Activated CD4-positive, alpha-beta T cell treated with anti-CD3 and anti-CD28 coated beads, Interleukin-2, Interleukin-6, amounts not matched to agents 100 ng/mL and 50 ng/mL, durations not matched to agents 16 hours and 8 hours (primary cell): ENCODE measurements around the gene EHMT2.

Source experiments
- DNase-seq: peaks from one replicate; pipeline ENCODE4 v3.0.0-alpha.2; 2020

The EHMT2 gene

GRCh38 chr6:31888276-31889258, 8.9 kb downstream of the EHMT2 start:
- DNase-seq: peak; percentile 61

GRCh38 chr6:31887173-31888007, 10.1 kb downstream of the EHMT2 start:
- no peak for DNase-seq

GRCh38 chr6:31886541-31886991, 10.9 kb downstream of the EHMT2 start:
- DNase-seq: no peak

DNA sequence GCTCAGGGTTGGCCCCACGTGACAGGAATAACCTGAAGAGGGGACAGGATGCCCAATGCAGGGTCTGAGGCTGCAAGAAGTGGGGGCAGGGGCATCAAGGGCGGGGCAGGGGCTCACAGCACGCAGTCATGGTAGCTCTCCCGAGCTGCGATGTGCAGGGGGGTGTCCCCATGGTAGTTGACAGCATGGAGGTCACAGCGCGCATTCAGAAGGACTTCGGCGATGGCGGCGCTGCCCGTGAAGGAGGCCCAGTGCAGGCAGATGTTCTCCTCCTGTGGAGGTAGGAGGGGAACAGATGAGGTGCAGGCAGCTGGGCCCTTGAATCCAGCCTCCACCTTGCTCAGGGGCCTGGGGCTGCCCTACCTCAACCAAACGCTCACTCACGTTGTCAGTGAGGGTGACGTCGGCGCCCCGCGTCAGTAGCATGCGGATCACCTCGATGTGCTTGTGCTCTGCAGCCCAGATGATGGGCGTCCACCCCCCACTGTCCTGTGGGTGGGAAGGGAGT, 12.9 kb downstream of the EHMT2 start:
- DNase-seq: no peak

- DNase-seq: no peak
Observed at GRCh38 chr6:31883676-31884075, 13.8 kb downstream of the EHMT2 start.

DNA sequence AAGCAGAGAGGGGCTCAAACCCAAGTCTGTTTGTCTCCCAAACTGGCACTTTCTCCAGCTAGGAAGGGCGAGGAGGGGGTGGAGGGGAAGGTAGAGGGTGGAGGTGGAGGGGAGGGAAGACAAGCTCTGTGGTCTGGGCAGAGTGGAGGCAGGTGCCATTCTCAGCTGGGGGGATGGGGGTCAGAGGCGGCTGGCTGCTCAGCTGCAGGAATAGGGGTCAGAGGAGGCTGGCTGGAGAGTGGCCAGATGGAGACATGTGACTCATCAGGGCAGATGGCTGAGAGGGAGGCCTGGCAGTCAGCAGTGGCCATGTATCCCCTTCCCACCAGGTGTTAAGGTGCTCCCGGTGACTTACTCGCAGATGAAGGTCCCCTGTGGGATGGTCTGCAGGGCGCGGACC, 15.2 kb downstream of the EHMT2 start:
- DNase-seq: no peak

- no peak for DNase-seq
Observed at GRCh38 chr6:31881136-31881859, 16.2 kb downstream of the EHMT2 start.

DNA sequence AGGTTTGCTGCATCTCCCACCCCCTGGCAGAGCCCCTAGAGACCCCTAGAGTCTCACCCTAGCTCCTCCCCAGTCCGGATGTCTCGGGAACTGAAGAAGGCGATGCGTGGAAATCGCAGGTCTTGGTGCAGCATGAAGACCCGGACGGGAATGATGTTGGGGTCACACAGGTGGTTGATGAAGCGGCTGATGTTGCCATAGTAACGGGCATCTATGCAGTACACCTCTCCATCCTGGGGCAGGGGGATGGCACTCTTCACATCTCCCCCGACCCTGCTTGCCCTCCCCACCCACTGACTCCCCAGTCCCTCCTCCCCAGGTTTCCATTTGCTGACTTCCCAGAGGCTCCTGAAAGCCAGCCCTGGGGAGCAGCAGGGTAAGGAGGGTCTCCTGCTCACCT, 16.9 kb downstream of the EHMT2 start:
- no peak for DNase-seq

DNA sequence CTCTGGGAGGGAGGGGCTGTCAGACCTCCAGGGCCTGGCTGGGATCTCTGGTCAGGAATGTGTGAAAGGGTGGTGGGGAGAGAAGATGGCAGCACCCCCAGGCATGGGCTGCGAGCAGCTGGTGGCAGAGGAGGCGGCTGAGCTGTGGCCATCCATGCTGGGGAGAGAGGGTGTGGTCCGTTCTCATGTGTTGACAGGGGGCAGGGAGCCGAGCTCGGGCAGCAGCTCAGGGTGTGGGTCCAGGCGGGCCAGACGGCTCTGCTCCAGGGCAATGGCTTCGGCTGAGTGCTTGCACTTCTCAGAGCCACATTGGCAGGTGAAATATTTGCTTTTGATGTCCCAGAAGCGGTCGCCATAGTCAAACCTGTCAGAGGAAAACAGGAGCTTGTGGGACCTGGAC, 17.6 kb downstream of the EHMT2 start:
- DNase-seq: no peak

DNA sequence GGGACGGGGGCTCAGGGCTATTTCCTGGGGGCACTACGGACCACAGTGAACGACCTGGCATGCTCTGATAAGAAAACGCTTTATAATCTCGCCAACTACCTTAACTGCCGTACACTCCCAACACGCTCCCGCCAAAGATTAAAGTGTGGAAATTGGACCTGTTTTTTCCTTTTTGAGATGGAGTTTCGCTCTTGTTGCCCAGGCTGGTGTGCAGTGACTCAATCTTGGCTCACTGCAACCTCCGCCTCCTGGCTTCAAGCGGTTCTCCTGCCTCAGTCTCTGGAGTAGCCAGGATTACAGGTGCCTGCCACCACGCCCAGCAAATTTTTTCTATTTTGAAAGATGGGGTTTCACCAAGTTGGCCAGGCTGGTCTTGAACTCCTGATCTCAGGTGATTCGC, 18.4 kb downstream of the EHMT2 start:
- DNase-seq: no peak

GRCh38 chr6:31878726-31879125, 18.8 kb downstream of the EHMT2 start, which contains the start of gene SLC44A4:
Gene SLC44A4, minus strand, starts transcription at chr6:31878997. Its CDS starts 17 bp downstream, at chr6:31878980.
- DNase-seq: no peak

DNA sequence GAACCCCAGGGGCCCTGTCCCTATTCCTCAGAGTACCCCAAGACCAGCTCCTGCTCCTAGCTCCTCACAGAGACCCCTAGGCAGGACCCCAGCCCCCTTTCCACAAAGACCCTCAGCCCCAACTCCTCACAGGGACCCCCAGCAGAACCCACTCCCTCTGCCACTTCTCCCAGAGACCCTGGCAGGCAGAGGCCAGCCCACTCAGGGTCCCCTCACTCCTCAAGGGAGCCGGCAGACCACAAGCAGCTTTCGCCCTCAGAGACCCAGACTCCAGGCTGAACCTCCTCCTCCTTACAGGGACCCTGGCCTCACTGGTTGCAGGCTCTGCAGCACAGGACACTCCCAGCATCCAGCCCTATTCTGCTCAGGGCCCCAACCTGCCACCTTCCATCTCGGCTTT, 19.3 kb downstream of the EHMT2 start:
- DNase-seq: no peak

GRCh38 chr6:31877651-31878161, 19.8 kb downstream of the EHMT2 start:
- no peak for DNase-seq

DNA sequence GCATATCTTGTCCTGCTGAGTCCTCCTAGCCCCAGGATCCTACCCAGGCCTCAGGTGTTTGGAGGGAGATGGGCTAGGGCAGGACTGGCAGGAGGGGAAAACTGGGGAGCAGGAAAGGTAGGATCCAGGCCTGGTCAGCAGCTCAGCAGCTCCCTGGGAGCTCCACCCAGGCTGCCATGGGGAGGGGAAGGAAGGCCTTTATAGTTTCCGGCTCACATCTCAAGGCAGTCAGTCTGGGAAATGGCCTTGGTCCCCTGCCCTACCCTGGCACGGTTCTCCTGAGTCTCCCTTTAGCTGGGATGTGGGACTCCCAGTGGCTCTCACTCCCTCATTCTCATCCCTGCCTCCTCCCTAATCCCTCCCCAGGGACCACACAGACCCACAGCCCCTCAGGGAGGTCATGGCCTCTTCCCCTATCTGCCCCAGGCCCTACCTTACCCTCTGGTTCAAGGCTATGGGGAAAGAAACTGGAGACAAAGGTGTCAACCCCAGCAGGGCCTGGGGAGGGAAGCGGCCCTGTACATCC, 20.3 kb downstream of the EHMT2 start:
- no peak for DNase-seq

- DNase-seq: no peak
Observed at GRCh38 chr6:31876357-31876756, 21.1 kb downstream of the EHMT2 start.

- no peak for DNase-seq
Observed at GRCh38 chr6:31875877-31876276, 21.6 kb downstream of the EHMT2 start.

GRCh38 chr6:31874836-31875572, 22.5 kb downstream of the EHMT2 start:
- DNase-seq: no peak

DNA sequence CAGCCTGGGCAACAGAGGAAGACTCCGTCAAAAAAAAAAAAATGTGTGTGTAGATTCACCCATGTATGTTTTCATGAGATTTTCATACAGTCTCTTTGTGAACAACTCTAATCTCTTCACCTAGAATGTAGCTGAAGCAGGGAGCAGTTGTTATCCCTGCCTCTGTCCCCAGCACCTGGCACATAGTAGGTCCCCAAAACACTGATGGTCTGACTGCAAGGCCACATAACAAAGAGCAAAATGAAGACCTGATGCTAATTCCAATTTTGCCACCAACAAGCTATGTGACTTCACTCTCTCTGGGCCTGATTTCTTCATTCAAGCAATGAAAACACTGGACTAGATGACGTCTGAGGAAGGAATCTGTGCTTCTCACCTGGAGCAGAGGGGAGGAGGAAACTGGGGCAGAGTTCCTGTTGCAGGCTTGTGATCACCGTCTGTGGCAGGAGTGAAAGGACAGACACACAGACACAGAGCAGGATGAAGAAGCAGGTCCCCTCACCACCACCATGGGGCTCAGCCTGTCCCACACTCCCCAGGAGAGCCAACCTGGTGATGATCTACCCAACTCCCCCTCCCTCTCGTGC, 23.3 kb downstream of the EHMT2 start:
- no peak for DNase-seq

DNA sequence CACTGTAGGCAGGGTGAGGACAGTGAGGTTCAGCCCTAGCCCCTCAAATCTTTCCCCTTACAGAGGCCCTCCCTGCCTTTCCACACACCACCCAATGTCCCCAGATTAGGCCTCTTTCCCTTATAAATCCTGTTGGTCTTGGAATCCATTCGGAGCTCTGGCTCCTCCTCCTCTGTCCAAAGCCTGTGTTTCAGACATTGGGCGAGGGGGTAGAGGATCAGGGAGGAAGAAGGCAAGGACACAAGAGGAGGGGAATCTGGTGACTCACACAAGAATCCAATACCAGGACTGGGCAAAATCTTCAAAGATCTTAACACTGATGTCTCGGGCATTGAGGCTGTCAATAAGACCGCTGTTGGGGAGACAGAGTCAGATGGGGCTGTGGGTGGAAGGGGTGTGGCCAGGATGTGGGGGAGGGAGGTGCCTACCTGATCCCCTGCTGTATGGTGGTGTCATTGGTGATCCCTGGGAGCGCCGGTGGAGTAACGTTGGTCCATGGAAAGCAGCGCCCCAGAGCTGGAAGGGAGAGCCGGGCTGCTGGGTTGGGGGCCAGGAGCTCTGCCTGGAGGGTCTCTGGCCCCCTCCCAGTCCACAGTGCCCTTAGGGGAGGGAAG, 26.3 kb downstream of the EHMT2 start:
- no peak for DNase-seq

GRCh38 chr6:31870385-31870921, 27.0 kb downstream of the EHMT2 start:
- peak; percentile 19 for DNase-seq
